Non-pigmented ciliary epithelial cell (primary cell): ENCODE measurements around the gene OR6X1.

ENCODE experiments used
- DNase-seq: peaks from one replicate; pipeline ENCODE4 v3.0.0-alpha.2; 2010; ENCODE audit warnings: low read depth

OR6X1 gene

GRCh38 chr11:123754101-123754568 is at the start of gene OR6X1:
Gene OR6X1, minus strand, starts transcription at chr11:123754518. Its CDS starts 0 bp downstream, at chr11:123754518.
- DNase-seq: no peak

- no peak for DNase-seq
Measured at GRCh38 chr11:123801765-123802164, 47.4 kb upstream of the OR6X1 start.

- DNase-seq: no peak
Measured at GRCh38 chr11:123800036-123800435, 45.7 kb upstream of the OR6X1 start.

- DNase-seq: no peak
Measured at GRCh38 chr11:123799438-123799837, 45.1 kb upstream of the OR6X1 start.

- no peak for DNase-seq
Measured at GRCh38 chr11:123798513-123799252, 44.4 kb upstream of the OR6X1 start.

GRCh38 chr11:123798079-123798478 is 43.8 kb upstream of the OR6X1 start:
- DNase-seq: no peak

- DNase-seq: no peak
Measured at GRCh38 chr11:123797541-123797940, 43.2 kb upstream of the OR6X1 start.

- no peak for DNase-seq
Measured at GRCh38 chr11:123797114-123797513, 42.8 kb upstream of the OR6X1 start.

GRCh38 chr11:123796226-123796625 is 41.9 kb upstream of the OR6X1 start:
- DNase-seq: no peak

GRCh38 chr11:123783536-123783935 is 29.2 kb upstream of the OR6X1 start:
- no peak for DNase-seq

GRCh38 chr11:123778511-123778910 is 24.2 kb upstream of the OR6X1 start:
- DNase-seq: no peak

- DNase-seq: no peak
Measured at GRCh38 chr11:123775715-123776549, 21.6 kb upstream of the OR6X1 start.

GRCh38 chr11:123775289-123775688 is 21.0 kb upstream of the OR6X1 start:
- DNase-seq: no peak

- DNase-seq: no peak
Measured at GRCh38 chr11:123773959-123774358, 19.6 kb upstream of the OR6X1 start.

GRCh38 chr11:123773026-123773425 is 18.7 kb upstream of the OR6X1 start:
- DNase-seq: no peak

- DNase-seq: no peak
Measured at GRCh38 chr11:123771664-123772063, 17.3 kb upstream of the OR6X1 start.

- no peak for DNase-seq
Measured at GRCh38 chr11:123770712-123771111, 16.4 kb upstream of the OR6X1 start.

- no peak for DNase-seq
Measured at GRCh38 chr11:123765601-123766000, 11.3 kb upstream of the OR6X1 start.

GRCh38 chr11:123762422-123762821 is 8.1 kb upstream of the OR6X1 start:
- no peak for DNase-seq

GRCh38 chr11:123760894-123761293 is 6.6 kb upstream of the OR6X1 start:
- no peak for DNase-seq

GRCh38 chr11:123757976-123758375 is 3.7 kb upstream of the OR6X1 start:
- no peak for DNase-seq

- DNase-seq: no peak
Measured at GRCh38 chr11:123755813-123756212, 1.5 kb upstream of the OR6X1 start.

- no peak for DNase-seq
Measured at GRCh38 chr11:123755344-123755743, 1.0 kb upstream of the OR6X1 start.
